HL-60 (cell line): Measurements from ENCODE around the gene EGLN3.

Source experiments
- DNase-seq, 2 experiments: peaks; one replicate each; pipeline ENCODE4 v3.0.0-alpha.2; 2010 to 2020; ENCODE audit warnings: low read depth in 1 of 2, low spot score in 1 of 2
- H3K27ac ChIP-seq: fragments of 250-450 bp; sonication (Bioruptor Pico); replicated peaks from 2 replicates; pipeline ENCODE4 v1.5.1; 2020; ENCODE audit warnings: mild to moderate bottlenecking, moderate library complexity
- H3K27me3 ChIP-seq: fragments of 250-450 bp; sonication (Bioruptor Pico); 2 replicates; pipeline ENCODE4 v1.5.1; 2021; ENCODE audit warnings: mild to moderate bottlenecking, moderate library complexity; ENCODE audit not compliant: insufficient read depth, poor library complexity, severe bottlenecking
- H3K4me3 ChIP-seq: replicated peaks from 2 replicates; pipeline ENCODE4 v1.5.1; 2011; ENCODE audit warnings: mild to moderate bottlenecking, control low read depth, low read length; ENCODE audit not compliant: insufficient read depth
- CTCF ChIP-seq: IDR thresholded peaks from one replicate; pipeline ENCODE4 v1.5.1; 2011; ENCODE audit warnings: low read length, control low read depth, inconsistent platforms; ENCODE audit not compliant: insufficient read depth
- GABPA ChIP-seq: IDR thresholded peaks from 2 replicates; pipeline ENCODE4 v1.6.1; 2012; ENCODE audit warnings: low read depth
- POLR2AphosphoS5 ChIP-seq: IDR thresholded peaks from 2 replicates; pipeline ENCODE4 v1.6.1; 2012; ENCODE audit warnings: low read depth
- SPI1 ChIP-seq: IDR thresholded peaks from 2 replicates; pipeline ENCODE4 v1.6.1; 2012; ENCODE audit warnings: low read depth, mild to moderate bottlenecking, borderline replicate concordance
- TF ChIP-seq, protein P1 (sequence below): IDR thresholded peaks from 2 replicates; pipeline ENCODE4 v1.6.1; 2012; ENCODE audit warnings: low read depth; ENCODE audit not compliant: insufficient replicate concordance

EGLN3 gene

DNA sequence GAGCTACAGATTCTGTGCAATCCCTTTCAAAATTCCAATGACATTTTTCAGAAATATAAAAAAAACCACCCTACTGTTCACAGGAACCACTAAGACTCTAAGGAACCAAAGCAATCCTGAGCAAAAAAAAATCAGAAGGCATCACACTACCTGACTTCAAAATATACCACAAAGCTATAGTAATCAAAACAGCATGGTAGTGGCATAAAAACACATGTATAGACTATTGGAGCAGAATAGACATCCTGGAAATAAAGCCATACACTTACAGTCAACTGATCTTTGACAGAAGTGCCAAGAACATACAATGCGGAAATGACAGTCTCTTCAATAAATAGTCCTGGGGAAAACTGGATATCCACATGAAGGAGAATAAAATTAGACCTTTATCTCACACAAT is 56.5 kb downstream of the EGLN3 start:
- H3K4me3 ChIP-seq = no peak overlapping the region
- H3K27me3 ChIP-seq = peaks cover 7% of the 10 kb centered on the region
- TF ChIP-seq CTCF = no peak
- TF ChIP-seq GABPA = no peak
- TF ChIP-seq, protein P1, sequence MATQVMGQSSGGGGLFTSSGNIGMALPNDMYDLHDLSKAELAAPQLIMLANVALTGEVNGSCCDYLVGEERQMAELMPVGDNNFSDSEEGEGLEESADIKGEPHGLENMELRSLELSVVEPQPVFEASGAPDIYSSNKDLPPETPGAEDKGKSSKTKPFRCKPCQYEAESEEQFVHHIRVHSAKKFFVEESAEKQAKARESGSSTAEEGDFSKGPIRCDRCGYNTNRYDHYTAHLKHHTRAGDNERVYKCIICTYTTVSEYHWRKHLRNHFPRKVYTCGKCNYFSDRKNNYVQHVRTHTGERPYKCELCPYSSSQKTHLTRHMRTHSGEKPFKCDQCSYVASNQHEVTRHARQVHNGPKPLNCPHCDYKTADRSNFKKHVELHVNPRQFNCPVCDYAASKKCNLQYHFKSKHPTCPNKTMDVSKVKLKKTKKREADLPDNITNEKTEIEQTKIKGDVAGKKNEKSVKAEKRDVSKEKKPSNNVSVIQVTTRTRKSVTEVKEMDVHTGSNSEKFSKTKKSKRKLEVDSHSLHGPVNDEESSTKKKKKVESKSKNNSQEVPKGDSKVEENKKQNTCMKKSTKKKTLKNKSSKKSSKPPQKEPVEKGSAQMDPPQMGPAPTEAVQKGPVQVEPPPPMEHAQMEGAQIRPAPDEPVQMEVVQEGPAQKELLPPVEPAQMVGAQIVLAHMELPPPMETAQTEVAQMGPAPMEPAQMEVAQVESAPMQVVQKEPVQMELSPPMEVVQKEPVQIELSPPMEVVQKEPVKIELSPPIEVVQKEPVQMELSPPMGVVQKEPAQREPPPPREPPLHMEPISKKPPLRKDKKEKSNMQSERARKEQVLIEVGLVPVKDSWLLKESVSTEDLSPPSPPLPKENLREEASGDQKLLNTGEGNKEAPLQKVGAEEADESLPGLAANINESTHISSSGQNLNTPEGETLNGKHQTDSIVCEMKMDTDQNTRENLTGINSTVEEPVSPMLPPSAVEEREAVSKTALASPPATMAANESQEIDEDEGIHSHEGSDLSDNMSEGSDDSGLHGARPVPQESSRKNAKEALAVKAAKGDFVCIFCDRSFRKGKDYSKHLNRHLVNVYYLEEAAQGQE = no peak
- TF ChIP-seq POLR2AphosphoS5 = no peak
- no peak for TF ChIP-seq SPI1
- no peak overlapping the region for H3K27ac ChIP-seq
- no peak for DNase-seq

DNA sequence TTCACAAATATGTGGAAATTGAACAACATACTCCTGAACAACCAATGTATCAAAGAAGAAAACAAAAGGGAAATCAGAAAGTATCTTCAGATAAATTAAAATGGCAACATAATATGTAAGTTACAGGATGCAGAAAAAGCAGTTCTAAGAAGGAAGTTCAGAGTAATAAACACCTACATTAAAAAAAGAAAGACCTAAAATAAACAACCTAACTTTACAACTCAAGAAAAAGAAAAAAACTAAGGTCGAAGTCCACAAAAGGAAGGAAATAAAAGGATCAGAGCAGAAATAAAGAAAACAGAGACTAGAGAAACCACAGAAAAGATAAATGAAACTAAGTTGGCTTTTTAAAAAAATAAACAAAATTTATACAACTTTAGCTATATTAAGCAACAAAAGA is 59.2 kb downstream of the EGLN3 start:
- no peak overlapping the region for H3K27ac ChIP-seq
- H3K27me3 ChIP-seq = peaks cover 2% of the 10 kb centered on the region
- DNase-seq = no peak
- H3K4me3 ChIP-seq = no peak overlapping the region
- no peak for TF ChIP-seq CTCF
- TF ChIP-seq SPI1 = no peak
- no peak for TF ChIP-seq POLR2AphosphoS5
- TF ChIP-seq GABPA = no peak
- TF ChIP-seq, protein P1 = no peak

DNA sequence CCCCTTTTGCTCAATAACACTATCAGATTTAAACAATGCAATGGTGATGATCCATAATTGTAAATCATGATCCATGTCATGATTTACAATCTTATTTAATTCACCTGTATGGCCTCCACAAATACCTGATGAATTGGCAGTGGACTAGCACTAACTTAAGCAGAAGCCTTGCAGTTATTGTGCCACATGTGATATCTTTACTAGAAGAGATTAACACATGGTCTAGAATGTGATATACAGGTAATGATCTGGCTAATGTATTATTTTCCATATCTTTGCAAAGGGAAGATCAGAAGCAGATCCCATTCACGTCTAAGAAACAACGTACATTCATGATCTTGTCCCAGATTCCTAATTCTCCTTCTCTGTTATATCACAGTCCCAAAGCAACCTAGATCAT is 66.0 kb downstream of the EGLN3 start:
- no peak for DNase-seq
- Histone ChIP-seq H3K27me3 (no peaks in the 10 kb centered on the region), H3K4me3 (no peak overlapping the region), H3K27ac (no peak overlapping the region)
- TF ChIP-seq, protein P1 = no peak
- TF ChIP-seq GABPA (no peak), SPI1 (no peak), POLR2AphosphoS5 (no peak), CTCF (no peak)
